ENCODE data around the gene GORAB. TPM values are rescaled to one million over a fixed set of nuclear protein-coding genes. Genes with fewer than 3 reads are reported as not detected.
A peak's percentile ranks its signal among the peaks of the same experiment; 100 is the strongest.

GORAB gene, protein sequence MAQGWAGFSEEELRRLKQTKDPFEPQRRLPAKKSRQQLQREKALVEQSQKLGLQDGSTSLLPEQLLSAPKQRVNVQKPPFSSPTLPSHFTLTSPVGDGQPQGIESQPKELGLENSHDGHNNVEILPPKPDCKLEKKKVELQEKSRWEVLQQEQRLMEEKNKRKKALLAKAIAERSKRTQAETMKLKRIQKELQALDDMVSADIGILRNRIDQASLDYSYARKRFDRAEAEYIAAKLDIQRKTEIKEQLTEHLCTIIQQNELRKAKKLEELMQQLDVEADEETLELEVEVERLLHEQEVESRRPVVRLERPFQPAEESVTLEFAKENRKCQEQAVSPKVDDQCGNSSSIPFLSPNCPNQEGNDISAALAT
- 10.3 TPM for total RNA-seq (ENCODE audit: unreplicated experiment)
- long read RNA-seq, partial matches to known transcripts, result 0 of 4 reads
- long read RNA-seq, other reads (novel, unspliced or antisense), result 0 of 4 reads

DNA sequence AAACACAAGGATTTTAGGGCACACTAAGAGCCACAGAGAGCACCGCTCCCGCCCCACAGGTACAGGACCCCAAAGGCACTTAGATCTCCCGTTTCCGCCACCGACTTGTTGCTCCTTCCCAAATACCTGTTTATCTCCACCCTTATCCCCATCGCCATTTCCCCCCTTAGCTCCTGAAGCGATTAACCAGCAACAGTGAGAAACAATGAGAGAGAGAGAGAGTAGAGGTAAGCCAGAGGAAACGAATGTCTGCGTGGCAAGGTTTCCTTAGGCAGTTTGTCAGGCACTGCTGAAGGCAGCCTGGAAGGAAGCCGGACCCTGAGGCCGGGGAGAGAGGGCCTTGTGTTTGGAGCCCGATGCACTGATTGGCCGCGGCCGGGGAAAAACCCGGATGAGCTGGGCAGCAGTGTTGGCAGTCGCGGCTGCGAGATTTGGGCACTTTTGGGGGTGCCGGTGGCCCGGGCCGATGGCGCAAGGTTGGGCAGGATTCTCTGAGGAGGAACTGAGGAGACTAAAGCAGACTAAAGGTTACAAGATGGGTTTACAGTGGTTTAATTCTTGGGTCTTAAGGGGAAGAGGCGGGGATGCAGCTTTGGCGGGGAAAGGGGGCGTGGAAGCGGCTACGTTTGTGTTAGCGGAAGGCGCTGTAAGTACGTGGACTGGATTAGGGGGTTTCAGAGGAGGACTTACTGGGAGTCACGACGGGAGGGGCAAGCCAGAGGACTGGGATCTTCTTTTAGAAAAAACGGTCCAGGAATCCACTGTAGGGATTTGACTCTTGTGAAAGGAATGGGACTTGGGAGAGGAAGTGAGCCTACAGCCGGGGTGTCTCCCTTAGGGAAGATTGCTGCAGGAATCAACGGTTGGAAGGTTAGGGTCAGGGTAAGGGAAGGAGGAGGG, at the start of gene GORAB:
Gene GORAB, plus strand, starts transcription at position 409 of the 900 bp plus-strand sequence. Its CDS starts 58 bp downstream, at position 467.
- H3K27ac Mint-ChIP-seq (ENCODE audit: unreplicated experiment), result no peak within 1 kb of the TSS
- TF ChIP-seq, protein P1, sequence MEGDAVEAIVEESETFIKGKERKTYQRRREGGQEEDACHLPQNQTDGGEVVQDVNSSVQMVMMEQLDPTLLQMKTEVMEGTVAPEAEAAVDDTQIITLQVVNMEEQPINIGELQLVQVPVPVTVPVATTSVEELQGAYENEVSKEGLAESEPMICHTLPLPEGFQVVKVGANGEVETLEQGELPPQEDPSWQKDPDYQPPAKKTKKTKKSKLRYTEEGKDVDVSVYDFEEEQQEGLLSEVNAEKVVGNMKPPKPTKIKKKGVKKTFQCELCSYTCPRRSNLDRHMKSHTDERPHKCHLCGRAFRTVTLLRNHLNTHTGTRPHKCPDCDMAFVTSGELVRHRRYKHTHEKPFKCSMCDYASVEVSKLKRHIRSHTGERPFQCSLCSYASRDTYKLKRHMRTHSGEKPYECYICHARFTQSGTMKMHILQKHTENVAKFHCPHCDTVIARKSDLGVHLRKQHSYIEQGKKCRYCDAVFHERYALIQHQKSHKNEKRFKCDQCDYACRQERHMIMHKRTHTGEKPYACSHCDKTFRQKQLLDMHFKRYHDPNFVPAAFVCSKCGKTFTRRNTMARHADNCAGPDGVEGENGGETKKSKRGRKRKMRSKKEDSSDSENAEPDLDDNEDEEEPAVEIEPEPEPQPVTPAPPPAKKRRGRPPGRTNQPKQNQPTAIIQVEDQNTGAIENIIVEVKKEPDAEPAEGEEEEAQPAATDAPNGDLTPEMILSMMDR (IDR thresholded peaks at IDR 0.05; ENCODE audit: unreplicated experiment), result no peak
- peaks cover 2% of the 10 kb centered on the region for H3K27me3 Mint-ChIP-seq (ENCODE audit: unreplicated experiment)
- DNase-seq (ENCODE audit: low spot score), result peak; percentile 88
- H3K4me3 Mint-ChIP-seq (ENCODE audit: unreplicated experiment), result no peak within 1 kb of the TSS
- peaks cover 1% of the 10 kb centered on the region for H3K4me1 Mint-ChIP-seq (ENCODE audit: unreplicated experiment)
- no peaks in the 10 kb centered on the region for H3K9me3 Mint-ChIP-seq (ENCODE audit: unreplicated experiment)
- H3K36me3 Mint-ChIP-seq (ENCODE audit: low read depth, unreplicated experiment), result no peaks in the 10 kb centered on the region

DNA sequence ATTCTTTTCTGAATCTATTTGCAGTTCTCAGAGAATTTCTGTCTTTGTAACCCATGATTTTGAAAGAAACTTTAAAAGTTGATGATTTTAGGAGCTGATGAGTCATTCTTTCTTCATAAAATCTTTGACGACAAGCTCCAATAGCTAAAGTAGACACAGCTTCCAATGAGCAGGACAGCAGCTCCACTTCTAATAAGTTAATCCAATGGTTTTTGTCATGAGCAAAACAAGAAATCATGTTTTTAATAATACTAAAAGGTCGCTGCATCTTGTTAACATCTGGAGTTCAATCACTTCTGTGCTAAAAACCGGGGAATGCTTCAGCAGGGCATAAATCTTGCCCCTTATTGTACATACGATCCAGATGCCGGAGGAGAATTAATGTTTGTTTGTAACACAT, 48.9 kb upstream of the GORAB start:
- Mint-ChIP-seq H3K27me3 (ENCODE audit: unreplicated experiment) (no peaks in the 10 kb centered on the region), H3K4me1 (ENCODE audit: unreplicated experiment) (no peaks in the 10 kb centered on the region), H3K4me3 (ENCODE audit: unreplicated experiment) (no peak overlapping the region), H3K9me3 (ENCODE audit: unreplicated experiment) (no peaks in the 10 kb centered on the region), H3K27ac (ENCODE audit: unreplicated experiment) (no peak overlapping the region), H3K36me3 (ENCODE audit: low read depth, unreplicated experiment) (no peaks in the 10 kb centered on the region)
- no peak for DNase-seq (ENCODE audit: low spot score)
- TF ChIP-seq, protein P1 (IDR thresholded peaks at IDR 0.05; ENCODE audit: unreplicated experiment), result no peak

DNA sequence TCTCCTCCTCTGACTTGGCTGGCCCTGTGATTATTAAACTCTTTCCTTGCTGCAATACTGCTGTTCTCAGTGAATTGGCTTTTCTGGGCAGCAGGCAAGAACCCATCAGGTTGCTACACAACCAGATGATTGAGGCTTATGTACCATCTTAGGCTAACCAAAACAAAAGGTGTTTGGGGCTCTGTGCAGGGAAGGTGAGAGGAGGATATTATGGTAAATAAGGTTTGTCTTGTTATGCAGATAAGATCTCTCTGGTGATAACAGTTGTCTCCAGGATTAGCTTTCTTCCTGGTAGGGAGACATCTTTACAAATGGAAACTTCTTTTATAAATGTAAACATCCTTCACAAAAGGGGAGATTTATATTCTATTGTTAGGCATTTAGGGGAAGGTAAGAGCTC, 44.5 kb upstream of the GORAB start:
- no peaks in the 10 kb centered on the region for H3K27me3 Mint-ChIP-seq (ENCODE audit: unreplicated experiment)
- peaks cover 3% of the 10 kb centered on the region for H3K4me1 Mint-ChIP-seq (ENCODE audit: unreplicated experiment)
- H3K9me3 Mint-ChIP-seq (ENCODE audit: unreplicated experiment), result no peaks in the 10 kb centered on the region
- H3K27ac Mint-ChIP-seq (ENCODE audit: unreplicated experiment), result no peak overlapping the region
- TF ChIP-seq, protein P1 (IDR thresholded peaks at IDR 0.05; ENCODE audit: unreplicated experiment), result no peak
- no peak overlapping the region for H3K4me3 Mint-ChIP-seq (ENCODE audit: unreplicated experiment)
- H3K36me3 Mint-ChIP-seq (ENCODE audit: low read depth, unreplicated experiment), result no peaks in the 10 kb centered on the region
- DNase-seq (ENCODE audit: low spot score), result no peak

DNA sequence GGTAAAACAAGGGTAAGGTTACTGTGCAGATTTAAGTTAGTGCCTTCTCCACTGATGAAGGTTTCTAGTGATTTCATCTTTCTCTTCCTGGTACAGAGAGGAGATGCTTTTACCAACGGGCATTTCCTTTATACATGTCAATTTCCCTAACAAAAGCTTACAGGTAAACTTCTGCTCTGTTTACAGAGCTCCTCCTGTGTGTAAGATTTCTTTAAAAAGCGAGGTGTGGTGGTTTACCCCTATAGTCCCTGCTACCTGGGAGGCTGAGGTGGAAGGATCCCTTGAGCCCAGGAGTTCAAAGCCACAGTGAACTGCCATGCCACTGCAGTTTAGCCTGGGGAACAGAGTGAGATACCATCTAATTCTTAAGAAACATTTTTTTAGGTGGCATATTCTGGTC, 40.7 kb upstream of the GORAB start:
- H3K27ac Mint-ChIP-seq (ENCODE audit: unreplicated experiment), result no peak overlapping the region
- H3K4me1 Mint-ChIP-seq (ENCODE audit: unreplicated experiment), result peaks cover 26% of the 10 kb centered on the region
- H3K9me3 Mint-ChIP-seq (ENCODE audit: unreplicated experiment), result no peaks in the 10 kb centered on the region
- H3K4me3 Mint-ChIP-seq (ENCODE audit: unreplicated experiment), result no peak overlapping the region
- no peaks in the 10 kb centered on the region for H3K36me3 Mint-ChIP-seq (ENCODE audit: low read depth, unreplicated experiment)
- TF ChIP-seq, protein P1 (IDR thresholded peaks at IDR 0.05; ENCODE audit: unreplicated experiment), result no peak
- no peaks in the 10 kb centered on the region for H3K27me3 Mint-ChIP-seq (ENCODE audit: unreplicated experiment)
- DNase-seq (ENCODE audit: low spot score), result no peak
